GM18870 (cell line): ENCODE measurements around the gene USF3.

Experiments
- ATAC-seq: cut with Tn5 transposase; IDR thresholded peaks from one replicate; pipeline ENCODE4 v1.9.1; 2021; ENCODE audit warnings: moderate library complexity; ENCODE audit not compliant: unreplicated experiment

Gene USF3

DNA sequence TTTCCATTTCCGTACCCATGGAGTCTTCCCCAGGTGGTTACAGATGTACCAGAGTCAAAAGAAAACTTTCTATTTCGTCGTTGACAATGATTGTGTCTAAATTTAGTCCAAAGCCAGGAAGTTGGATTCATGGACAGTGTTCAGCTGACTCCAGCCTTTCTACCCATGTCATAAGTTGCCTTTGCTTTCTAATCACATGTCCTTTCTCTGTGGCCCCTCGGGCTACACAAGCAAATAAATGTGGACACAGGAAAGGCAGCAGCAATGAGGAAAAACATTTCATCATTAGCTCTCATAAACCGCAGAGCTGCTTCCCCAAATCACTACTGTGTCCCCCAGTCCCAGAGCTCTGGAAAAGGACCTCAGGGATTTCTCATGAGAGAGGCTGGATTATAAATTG, 82.0 kb downstream of the USF3 start:
- no peak for ATAC-seq

DNA sequence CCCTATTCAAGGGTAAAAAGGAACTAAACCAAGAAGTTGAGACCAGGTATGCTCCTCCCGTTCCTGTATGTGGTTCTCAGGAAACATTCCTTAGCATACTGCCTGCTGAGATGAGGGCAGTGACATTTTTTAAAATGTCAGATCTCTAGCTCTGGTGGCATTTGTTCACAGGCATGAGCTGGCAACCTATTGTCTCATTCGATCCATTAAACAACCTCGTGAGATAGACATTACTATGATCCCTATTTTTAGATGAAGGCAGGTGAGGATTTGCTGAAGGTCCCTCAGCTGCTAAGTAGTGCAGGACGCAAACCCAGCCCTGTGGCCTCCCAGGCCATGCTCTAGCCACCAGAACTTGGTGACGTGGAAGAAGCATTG, 89.2 kb downstream of the USF3 start:
- no peak for ATAC-seq

DNA sequence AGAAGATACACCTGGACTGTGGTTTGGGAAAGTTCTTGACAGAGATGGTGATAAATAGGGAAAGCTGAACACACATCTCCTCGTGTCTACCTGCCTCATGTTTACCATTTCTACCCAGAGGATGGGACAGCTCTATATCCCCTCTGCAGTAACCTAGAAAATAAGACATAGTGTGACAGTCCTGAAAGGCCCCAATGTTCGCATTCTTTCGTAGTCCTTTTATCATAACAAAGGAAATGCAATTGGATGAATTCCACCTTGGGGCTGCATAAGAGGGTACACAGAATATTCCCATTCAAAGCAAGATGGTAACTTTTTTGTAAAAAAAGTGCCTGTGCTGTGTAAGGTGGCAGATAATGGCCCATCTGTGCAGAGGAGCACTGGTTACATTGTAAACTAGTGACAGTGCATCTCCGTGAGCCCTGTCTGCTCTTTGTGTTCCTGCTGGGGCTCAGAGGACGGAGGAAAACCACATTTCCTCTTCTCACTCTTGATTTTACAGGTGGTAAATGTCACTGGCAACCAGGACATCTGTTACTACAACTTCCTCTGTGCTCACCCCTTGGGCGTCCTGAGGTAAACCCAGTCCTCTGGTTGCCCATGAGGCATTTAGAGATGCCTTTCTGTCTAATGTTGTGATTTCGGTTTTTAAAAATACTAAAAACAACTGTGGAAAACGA, 89.8 kb downstream of the USF3 start:
- ATAC-seq: peak; percentile 100

DNA sequence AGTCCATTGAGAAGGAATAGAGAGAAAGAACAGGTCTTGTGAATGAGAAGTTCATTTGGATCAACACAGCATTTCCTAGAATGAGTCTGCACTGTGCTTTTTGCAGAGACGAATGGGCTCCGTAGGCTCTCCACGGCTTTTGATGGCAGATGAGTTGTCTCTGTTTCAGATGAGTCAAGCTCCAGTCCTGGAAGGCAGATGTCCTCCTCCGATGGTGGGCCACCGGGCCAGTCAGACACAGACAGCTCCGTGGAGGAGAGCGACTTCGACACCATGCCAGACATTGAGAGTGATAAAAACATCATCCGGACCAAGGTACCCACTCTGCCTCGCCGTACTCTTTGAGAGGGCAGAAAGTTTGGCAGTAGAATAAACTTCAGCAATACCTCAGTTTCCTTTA, 93.6 kb downstream of the USF3 start:
- no peak for ATAC-seq

DNA sequence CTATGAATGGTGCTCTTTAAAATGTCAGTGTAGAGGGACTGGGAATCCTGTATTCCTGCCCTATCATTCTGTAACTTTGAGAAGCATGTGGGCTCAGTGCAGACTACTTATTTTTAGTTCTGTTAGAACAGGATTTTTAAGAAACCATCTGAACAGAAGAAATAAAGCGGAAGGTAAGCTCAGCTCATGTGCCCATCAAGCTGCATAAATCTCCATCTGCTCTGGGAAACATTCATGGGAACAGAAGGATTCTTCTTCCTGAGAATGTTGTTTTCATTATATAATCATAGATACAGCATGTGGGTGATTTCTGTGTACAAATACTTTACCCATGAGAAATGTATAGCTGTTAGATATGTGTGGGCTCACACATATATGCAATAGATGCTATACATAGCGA, 94.2 kb downstream of the USF3 start:
- ATAC-seq: no peak

DNA sequence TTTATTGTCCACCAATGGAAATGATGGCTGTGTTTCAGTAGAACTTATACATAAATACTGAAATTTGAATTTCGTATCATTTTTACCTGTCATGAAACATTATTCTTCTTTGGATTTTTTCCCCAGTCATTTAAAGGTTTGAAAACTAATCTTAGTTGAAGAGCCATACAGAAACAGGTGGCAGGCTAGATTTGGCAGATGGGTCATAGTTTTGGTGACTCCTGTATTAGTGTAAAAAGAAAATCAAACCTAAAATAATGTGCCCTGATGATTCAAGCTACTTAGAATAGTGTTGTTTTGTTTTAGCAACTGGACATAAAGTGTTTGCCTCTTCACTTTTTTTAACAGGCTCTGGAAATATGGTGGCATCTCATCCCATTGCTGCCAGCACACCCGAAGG, 95.2 kb downstream of the USF3 start:
- ATAC-seq: no peak

DNA sequence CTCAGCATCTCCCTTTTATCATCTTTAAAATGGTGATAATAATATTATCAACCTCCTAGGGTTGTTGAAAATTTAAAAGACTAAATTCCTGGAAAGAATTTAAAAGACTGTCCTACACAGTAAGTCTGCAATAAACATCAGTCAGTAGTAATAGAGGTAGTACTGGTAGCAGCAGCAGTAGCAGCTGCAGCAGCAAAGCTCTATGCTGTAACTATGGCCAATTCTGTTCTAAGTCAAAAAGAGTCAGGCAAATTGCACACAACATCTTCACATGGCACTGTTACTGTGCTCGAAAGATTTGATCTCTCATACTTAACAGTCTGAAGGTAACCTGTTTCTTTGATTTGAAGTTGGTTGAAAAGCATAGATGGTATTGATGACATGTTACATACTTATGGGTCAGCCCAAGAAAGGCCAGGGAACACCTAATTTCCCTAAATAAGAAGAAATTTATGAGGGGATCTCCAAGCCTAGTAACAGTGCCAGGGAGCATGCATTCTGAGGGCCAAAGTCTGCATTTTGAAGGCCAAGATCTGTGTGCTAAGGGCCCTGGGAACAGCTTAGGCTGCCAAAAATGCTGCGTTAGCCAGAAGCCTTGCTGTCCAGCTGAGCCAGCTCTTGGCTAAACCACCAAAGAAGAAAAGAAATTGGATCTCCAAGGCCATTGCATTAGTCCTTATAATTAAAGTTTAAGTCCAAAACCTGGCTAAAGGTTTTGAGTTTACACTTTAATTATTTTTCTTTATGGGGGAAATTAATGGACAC, 95.8 kb downstream of the USF3 start:
- ATAC-seq: no peak
